Measurements from ENCODE around the gene NOD2.

The NOD2 gene

GRCh38 chr16:50742576-50743200 lies 49.3 kb downstream of the NOD2 start:
- no peak for DNase-seq (ENCODE audit: low read depth)

- DNase-seq (ENCODE audit: low read depth), result no peak
Measured at GRCh38 chr16:50743581-50744225, 50.3 kb downstream of the NOD2 start.

GRCh38 chr16:50744881-50745280 lies 51.5 kb downstream of the NOD2 start:
- no peak for DNase-seq (ENCODE audit: low read depth)

GRCh38 chr16:50745940-50746339 lies 52.5 kb downstream of the NOD2 start:
- no peak for DNase-seq (ENCODE audit: low read depth)

- no peak for DNase-seq (ENCODE audit: low read depth)
Measured at GRCh38 chr16:50747207-50747956, 54.0 kb downstream of the NOD2 start.

- DNase-seq (ENCODE audit: low read depth), result no peak
Measured at GRCh38 chr16:50751528-50751927, 58.1 kb downstream of the NOD2 start.

- no peak for DNase-seq (ENCODE audit: low read depth)
Measured at GRCh38 chr16:50752471-50753235, 59.2 kb downstream of the NOD2 start.

- no peak for DNase-seq (ENCODE audit: low read depth)
Measured at GRCh38 chr16:50756473-50756872, 63.1 kb downstream of the NOD2 start.

GRCh38 chr16:50761267-50761666 lies 67.9 kb downstream of the NOD2 start:
- no peak for DNase-seq (ENCODE audit: low read depth)

GRCh38 chr16:50762241-50762640 lies 68.8 kb downstream of the NOD2 start:
- DNase-seq (ENCODE audit: low read depth), result no peak

GRCh38 chr16:50763211-50763610 lies 69.8 kb downstream of the NOD2 start:
- no peak for DNase-seq (ENCODE audit: low read depth)

GRCh38 chr16:50765260-50765659 lies 71.9 kb downstream of the NOD2 start:
- no peak for DNase-seq (ENCODE audit: low read depth)

- DNase-seq (ENCODE audit: low read depth), result no peak
Measured at GRCh38 chr16:50765861-50766260, 72.5 kb downstream of the NOD2 start.

- DNase-seq (ENCODE audit: low read depth), result no peak
Measured at GRCh38 chr16:50767197-50767596, 73.8 kb downstream of the NOD2 start.

- no peak for DNase-seq (ENCODE audit: low read depth)
Measured at GRCh38 chr16:50771366-50771765, 78.0 kb downstream of the NOD2 start.

- DNase-seq (ENCODE audit: low read depth), result no peak
Measured at GRCh38 chr16:50774405-50774804, 81.0 kb downstream of the NOD2 start.

- no peak for DNase-seq (ENCODE audit: low read depth)
Measured at GRCh38 chr16:50774960-50775359, 81.6 kb downstream of the NOD2 start.

- no peak for DNase-seq (ENCODE audit: low read depth)
Measured at GRCh38 chr16:50776037-50776436, 82.6 kb downstream of the NOD2 start.

- DNase-seq (ENCODE audit: low read depth), result no peak
Measured at GRCh38 chr16:50778284-50779163, 85.1 kb downstream of the NOD2 start.

- no peak for DNase-seq (ENCODE audit: low read depth)
Measured at GRCh38 chr16:50781043-50781442, 87.6 kb downstream of the NOD2 start.

GRCh38 chr16:50781518-50781917 lies 88.1 kb downstream of the NOD2 start:
- DNase-seq (ENCODE audit: low read depth), result no peak
